DND-41 (cell line): Measurements from ENCODE around the gene RFESD.

Source experiments
- ATAC-seq: fragments of 200-7000 bp; cut with Tn5 transposase; 3 replicates; pipeline ENCODE4 v1.9.1; 2021; ENCODE audit warnings: low read depth; ENCODE audit not compliant: insufficient read depth
- DNase-seq: peaks from one replicate; pipeline ENCODE4 v3.0.0-alpha.2; 2020
- H2AFZ ChIP-seq: 2 replicates; pipeline ENCODE4 v1.6.0; 2012; ENCODE audit warnings: low read depth, low read length
- H3K27ac ChIP-seq: 2 replicates; pipeline ENCODE4 v1.5.1; 2012; ENCODE audit warnings: low read length, inconsistent platforms
- H3K27me3 ChIP-seq: fragments of 200-600 bp; sonication (generic); 2 replicates; pipeline ENCODE4 v1.6.0; 2012; ENCODE audit warnings: low read length, mild to moderate bottlenecking, inconsistent platforms; ENCODE audit not compliant: insufficient read depth, poor library complexity
- H3K36me3 ChIP-seq: 2 replicates; pipeline ENCODE4 v1.5.1; 2012; ENCODE audit warnings: low read length, inconsistent platforms; ENCODE audit not compliant: insufficient read depth
- H3K4me1 ChIP-seq: 2 replicates; pipeline ENCODE4 v1.5.1; 2012; ENCODE audit warnings: mild to moderate bottlenecking, low read length; ENCODE audit not compliant: insufficient read depth
- H3K4me2 ChIP-seq: 2 replicates; pipeline ENCODE4 v1.6.0; 2012; ENCODE audit warnings: mild to moderate bottlenecking, moderate library complexity, low read length, inconsistent platforms; ENCODE audit not compliant: insufficient read depth
- H3K4me3 ChIP-seq, 2 experiments: fragments of 200-600 bp in 1 of 2; shearing (Covaris generic) in 1 of 2; 2 replicates each; pipeline ENCODE4 v1.5.1; 2012 to 2016; ENCODE audit warnings: inconsistent platforms in 2 of 2, low read length in 2 of 2, mild to moderate bottlenecking in 2 of 2, low read depth in 1 of 2, moderate library complexity in 1 of 2
- H3K79me2 ChIP-seq: 2 replicates; pipeline ENCODE4 v1.6.0; 2012; ENCODE audit warnings: low read length, inconsistent platforms; ENCODE audit not compliant: insufficient read depth
- H3K9ac ChIP-seq: 2 replicates; pipeline ENCODE4 v1.6.0; 2012; ENCODE audit warnings: low read depth, mild to moderate bottlenecking, inconsistent platforms, low read length, moderate library complexity
- H3K9me3 ChIP-seq: 2 replicates; pipeline ENCODE4 v1.5.1; 2012; ENCODE audit warnings: low read length, moderate library complexity, mild to moderate bottlenecking, inconsistent platforms; ENCODE audit not compliant: insufficient read depth, severe bottlenecking
- H4K20me1 ChIP-seq: 2 replicates; pipeline ENCODE4 v1.6.0; 2012; ENCODE audit warnings: low read length; ENCODE audit not compliant: insufficient read depth
- CTCF ChIP-seq: IDR thresholded peaks from 2 replicates; pipeline ENCODE4 v1.5.1; 2012; ENCODE audit warnings: borderline replicate concordance, low read length, moderate library complexity, mild to moderate bottlenecking; ENCODE audit not compliant: poor library complexity, severe bottlenecking; ENCODE audit errors: extremely low read depth
- EZH2 ChIP-seq: IDR thresholded peaks from 3 replicates; pipeline ENCODE4 v1.6.1; 2012; ENCODE audit warnings: borderline replicate concordance, low read depth, mild to moderate bottlenecking, moderate library complexity, low read length, inconsistent platforms; ENCODE audit not compliant: severe bottlenecking

The RFESD gene

GRCh38 chr5:95620870-95621838 is 25.4 kb upstream of the RFESD start:
- peak overlapping the region; percentile 12 to 57; a peak in 3 of 4 replicates for H3K4me3 ChIP-seq
- peak overlapping the region; percentile 68 for H3K27ac ChIP-seq
- H3K36me3 ChIP-seq = no peaks in the 10 kb centered on the region
- no peaks in the 10 kb centered on the region for H4K20me1 ChIP-seq
- no peaks in the 10 kb centered on the region for H3K27me3 ChIP-seq
- DNase-seq (peak; percentile 57), ATAC-seq (peak; percentile 67)
- no peaks in the 10 kb centered on the region for H3K79me2 ChIP-seq
- peak overlapping the region; percentile 79 for H2AFZ ChIP-seq
- TF ChIP-seq EZH2 = no peak
- TF ChIP-seq CTCF = no peak
- peaks cover 32% of the 10 kb centered on the region for H3K4me1 ChIP-seq
- no peaks in the 10 kb centered on the region for H3K9me3 ChIP-seq
- peak overlapping the region; percentile 77 for H3K4me2 ChIP-seq
- H3K9ac ChIP-seq = peak overlapping the region; percentile 69

- Histone ChIP-seq H3K9me3 (no peaks in the 10 kb centered on the region), H4K20me1 (no peaks in the 10 kb centered on the region), H2AFZ (peak overlapping the region; percentile 79), H3K79me2 (no peaks in the 10 kb centered on the region), H3K27ac (peak overlapping the region; percentile 1; the same call in 1 of the 2 replicates), H3K4me2 (peak overlapping the region; percentile 77), H3K36me3 (no peaks in the 10 kb centered on the region), H3K4me1 (peaks cover 32% of the 10 kb centered on the region), H3K27me3 (no peaks in the 10 kb centered on the region), H3K9ac (peak overlapping the region; percentile 69; the same call in 1 of the 2 replicates), H3K4me3 (peak overlapping the region in 1 of 2 experiments; percentile 57; a peak in 2 of 4 replicates)
- ATAC-seq (peak; percentile 76), DNase-seq (peak; percentile 71)
- TF ChIP-seq CTCF (no peak), EZH2 (no peak)
These were observed 24.5 kb upstream of the RFESD start for GRCh38 chr5:95621839-95622629.

GRCh38 chr5:95623706-95624105 is 22.9 kb upstream of the RFESD start:
- Histone ChIP-seq H3K9me3 (no peaks in the 10 kb centered on the region), H3K4me3 (no peak overlapping the region), H3K9ac (no peak overlapping the region), H3K27me3 (no peaks in the 10 kb centered on the region), H3K4me1 (peaks cover 32% of the 10 kb centered on the region), H3K36me3 (no peaks in the 10 kb centered on the region), H2AFZ (no peak overlapping the region), H4K20me1 (no peaks in the 10 kb centered on the region), H3K79me2 (no peaks in the 10 kb centered on the region), H3K27ac (no peak overlapping the region), H3K4me2 (no peak overlapping the region)
- DNase-seq (no peak), ATAC-seq (no peak)
- TF ChIP-seq CTCF (no peak), EZH2 (no peak)
